Sigmoid colon (tissue), 7 donors: ENCODE results near the gene RAD23B. TPM values are rescaled to one million over a fixed set of nuclear protein-coding genes. Genes with fewer than 3 reads are reported as not detected.

Experiments
- DNase-seq: peaks from one replicate; pipeline ENCODE4 v3.0.0-alpha.2; 2019
- H3K27ac ChIP-seq, 4 donors: fragments of 200-600 bp; sonication (generic); one replicate each; pipeline ENCODE4 v1.5.1; 2016 to 2019; ENCODE audit warnings: mild to moderate bottlenecking in 1 of 4
- H3K27me3 ChIP-seq, 3 donors: fragments of 200-600 bp; sonication (generic); one replicate each; pipeline ENCODE4 v1.5.1; 2019; ENCODE audit warnings: mild to moderate bottlenecking in 1 of 3
- H3K36me3 ChIP-seq, 4 donors: fragments of 200-600 bp; sonication (generic); one replicate each; pipeline ENCODE4 v1.5.1; 2016 to 2019
- H3K4me1 ChIP-seq, 4 donors: fragments of 200-600 bp; sonication (generic); one replicate each; pipeline ENCODE4 v1.5.1; 2017 to 2019
- H3K4me3 ChIP-seq, 4 donors: fragments of 200-600 bp; sonication (generic); one replicate each; pipeline ENCODE4 v1.5.1; 2017 to 2019; ENCODE audit warnings: mild to moderate bottlenecking in 2 of 4, moderate library complexity in 1 of 4
- H3K9me3 ChIP-seq, 4 donors: fragments of 200-600 bp in 3 of 4; sonication (generic) in 3 of 4; one replicate each; pipeline versions ENCODE4 v1.5.1 to v1.6.1; 2013 to 2019
- CTCF ChIP-seq, 4 experiments: fragments of 450-650 bp in 3 of 4; fragments of 200-600 bp in 1 of 4; IDR thresholded peaks; one replicate each; pipeline ENCODE4 v1.5.1; 2016 to 2019; ENCODE audit warnings: antibody characterized with exemption in 4 of 4, mild to moderate bottlenecking in 3 of 4, moderate library complexity in 2 of 4
- EP300 ChIP-seq, 4 donors: sonication (generic); formaldehyde crosslinking; IDR thresholded peaks; one replicate each; pipeline ENCODE4 v1.6.1; 2017; ENCODE audit warnings: antibody characterized with exemption in 4 of 4
- POLR2A ChIP-seq, 2 donors: fragments of 450-650 bp; IDR thresholded peaks; one replicate each; pipeline ENCODE4 v1.6.1; 2016; ENCODE audit warnings: antibody characterized with exemption in 2 of 2, mild to moderate bottlenecking in 2 of 2, moderate library complexity in 2 of 2
- POLR2AphosphoS5 ChIP-seq, 4 donors: sonication (generic); formaldehyde crosslinking; IDR thresholded peaks; one replicate each; pipeline ENCODE4 v1.6.1; 2017; ENCODE audit warnings: antibody characterized with exemption in 4 of 4
- WGBS, 2 donors: extraction: QIAGEN DNeasy Blood & Tissue Kit; methylation state at CpG; one replicate each; pipeline ENCODE4 v1.1.7; 2013; 5-methylcytosine and 5-hydroxymethylcytosine counted together
- intact Hi-C: fragments of 100-400 bp; cut with DNase I; formaldehyde crosslinking; loops from one replicate; pipeline ENCODE4 v1.15.1; 2023
- polyA plus RNA-seq, 3 donors: library from polyadenylated mRNA; stranded (reverse); fragments of 200-250 nt; gene quantifications; one replicate each; pipeline ENCODE4 v1.2.3, GENCODE V29; 2013
- total RNA-seq, 4 donors: library from RNA; depleted of rRNA; stranded (reverse); fragments of >200 nt; gene quantifications; one replicate each; pipeline ENCODE4 v1.1.0, GENCODE V29; 2016
- donor health status: healthy with polysubstance abuse.
- donor health status: Bipolar disorder and iron deficiency.
- donor health status: healthy.

RAD23B gene
- total and polyA plus RNA-seq, 7 donors: 58.3 to 74.3 (median 62.4) TPM

GRCh38 chr9:107269681-107270080, 13.4 kb upstream of the RAD23B start:
- no peak overlapping the region for H3K27ac ChIP-seq
- H3K36me3 ChIP-seq: no peaks in the 10 kb centered on the region
- H3K27me3 ChIP-seq: no peaks in the 10 kb centered on the region
- WGBS, 2 donors: 66 to 85% methylated on average over 4 of the region's 4 CpGs
- no peak for TF ChIP-seq EP300 (IDR thresholded peaks at IDR 0.05)
- H3K4me1 ChIP-seq: peaks cover 0 to 3% (median 3%) of the 10 kb centered on the region in 4 donors
- no peaks in the 10 kb centered on the region for H3K9me3 ChIP-seq
- no peak for DNase-seq
- no peak overlapping the region for H3K4me3 ChIP-seq
- intact Hi-C loops: no loop called here

GRCh38 chr9:107270082-107270481, 13.0 kb upstream of the RAD23B start:
- Histone ChIP-seq H3K9me3 (no peaks in the 10 kb centered on the region), H3K27me3 (no peaks in the 10 kb centered on the region), H3K36me3 (no peaks in the 10 kb centered on the region), H3K4me1 (peaks cover 0 to 7% (median 7%) of the 10 kb centered on the region in 4 donors), H3K4me3 (no peak overlapping the region), H3K27ac (no peak overlapping the region)
- TF ChIP-seq POLR2A (IDR thresholded peaks at IDR 0.05): no peak
- no peak for TF ChIP-seq EP300 (IDR thresholded peaks at IDR 0.05)
- no peak for TF ChIP-seq POLR2AphosphoS5 (IDR thresholded peaks at IDR 0.05)
- no peak for TF ChIP-seq CTCF (IDR thresholded peaks at IDR 0.05)
- DNase-seq: no peak
- intact Hi-C loops: no loop called here
- 15 to 42% methylated on average over 1 of the region's 1 CpG for WGBS, 2 donors

- H3K4me3 ChIP-seq: no peak overlapping the region
- H3K4me1 ChIP-seq: peaks cover 0 to 12% (median 10%) of the 10 kb centered on the region in 4 donors
- H3K27me3 ChIP-seq: no peaks in the 10 kb centered on the region
- no peak overlapping the region for H3K27ac ChIP-seq
- DNase-seq: no peak
- TF ChIP-seq CTCF (IDR thresholded peaks at IDR 0.05): no peak
- no peak for TF ChIP-seq EP300 (IDR thresholded peaks at IDR 0.05)
- no peak for TF ChIP-seq POLR2A (IDR thresholded peaks at IDR 0.05)
- no peak for TF ChIP-seq POLR2AphosphoS5 (IDR thresholded peaks at IDR 0.05)
- intact Hi-C loops: no loop called here
- no peaks in the 10 kb centered on the region for H3K36me3 ChIP-seq
- H3K9me3 ChIP-seq: no peaks in the 10 kb centered on the region
Observed at GRCh38 chr9:107270580-107270979, 12.5 kb upstream of the RAD23B start.

GRCh38 chr9:107273634-107274033, 9.4 kb upstream of the RAD23B start:
- TF ChIP-seq EP300 (IDR thresholded peaks at IDR 0.05) (no peak), POLR2AphosphoS5 (IDR thresholded peaks at IDR 0.05) (no peak), CTCF (IDR thresholded peaks at IDR 0.05) (no peak)
- intact Hi-C loops: no loop called here
- 80 to 83% methylated on average over 4 of the region's 4 CpGs for WGBS, 2 donors

GRCh38 chr9:107274096-107274495, 9.0 kb upstream of the RAD23B start:
- Histone ChIP-seq H3K27me3 (no peaks in the 10 kb centered on the region), H3K36me3 (no peaks in the 10 kb centered on the region), H3K9me3 (no peaks in the 10 kb centered on the region), H3K4me1 (peaks cover 0 to 32% (median 23%) of the 10 kb centered on the region in 4 donors), H3K27ac (no peak overlapping the region), H3K4me3 (no peak overlapping the region)
- 61 to 78% methylated on average over 1 of the region's 1 CpG for WGBS, 2 donors
- intact Hi-C loops: no loop called here
- TF ChIP-seq EP300 (IDR thresholded peaks at IDR 0.05): no peak
- TF ChIP-seq POLR2AphosphoS5 (IDR thresholded peaks at IDR 0.05): no peak
- TF ChIP-seq CTCF (IDR thresholded peaks at IDR 0.05): no peak
- no peak for TF ChIP-seq POLR2A (IDR thresholded peaks at IDR 0.05)
- DNase-seq: no peak

More at GRCh38 chr9:107273634-107274033, 9.4 kb upstream of the RAD23B start:
- Histone ChIP-seq H3K36me3 (no peaks in the 10 kb centered on the region), H3K4me1 (peaks cover 0 to 32% (median 23%) of the 10 kb centered on the region in 4 donors), H3K9me3 (no peaks in the 10 kb centered on the region), H3K4me3 (no peak overlapping the region), H3K27ac (no peak overlapping the region), H3K27me3 (no peaks in the 10 kb centered on the region)
- DNase-seq: no peak
